ENCODE results near the gene ANK3.

ANK3 gene

DNA sequence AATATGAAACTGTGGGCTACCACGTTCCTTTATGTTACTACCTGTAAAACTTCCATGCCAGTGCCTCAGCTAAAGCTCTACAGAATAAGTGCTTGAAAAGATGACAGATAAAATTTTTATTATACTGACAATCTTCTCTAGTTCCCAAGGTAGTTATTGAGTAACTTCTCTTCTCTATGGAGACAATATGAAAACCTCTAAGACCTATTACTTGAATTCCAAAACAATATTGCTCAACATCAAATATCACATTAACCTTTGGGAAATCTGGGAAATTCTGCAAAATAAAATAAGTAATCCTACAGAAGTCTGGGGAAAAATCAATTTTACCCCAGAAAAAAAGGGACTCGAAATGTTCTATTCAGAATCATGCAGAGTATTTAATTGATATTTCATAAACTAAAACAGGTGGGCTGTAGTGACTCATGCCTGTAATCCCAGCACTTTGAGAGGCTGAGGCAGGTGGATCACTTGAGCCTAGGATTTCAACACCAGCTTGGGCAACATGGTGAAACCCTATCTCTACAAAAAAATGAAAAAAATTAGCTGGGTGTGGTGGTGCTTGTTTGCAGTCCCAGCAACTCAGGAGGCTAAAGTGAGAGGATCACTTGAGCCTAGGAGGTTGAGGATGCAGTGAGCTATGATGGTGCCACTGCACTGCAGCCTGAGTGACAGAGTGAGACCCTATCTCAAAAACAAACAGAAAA lies 23.8 kb upstream of the ANK3 start:
- no peak for DNase-seq

DNA sequence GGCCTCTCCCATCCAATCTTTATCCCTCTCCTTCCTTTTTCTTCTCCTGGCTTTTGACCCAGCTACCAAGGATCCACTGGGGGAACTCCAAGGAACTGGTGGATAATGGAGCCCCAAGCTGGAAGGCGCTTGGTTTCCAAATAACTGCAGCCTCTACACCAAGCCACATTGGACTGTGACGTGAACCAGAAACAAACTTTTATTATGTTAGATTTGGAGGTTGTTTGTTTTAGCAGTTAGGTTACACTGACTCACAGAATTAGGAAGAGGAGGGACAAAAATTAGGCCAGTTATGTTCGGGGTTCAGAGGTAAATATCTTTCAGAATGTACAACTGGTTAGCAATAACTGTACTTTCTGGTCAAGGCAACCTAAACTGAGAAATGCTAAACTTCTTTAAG lies 21.3 kb upstream of the ANK3 start:
- no peak for DNase-seq

GRCh38 chr10:60409202-60409601 lies 19.5 kb upstream of the ANK3 start:
- no peak for DNase-seq

DNA sequence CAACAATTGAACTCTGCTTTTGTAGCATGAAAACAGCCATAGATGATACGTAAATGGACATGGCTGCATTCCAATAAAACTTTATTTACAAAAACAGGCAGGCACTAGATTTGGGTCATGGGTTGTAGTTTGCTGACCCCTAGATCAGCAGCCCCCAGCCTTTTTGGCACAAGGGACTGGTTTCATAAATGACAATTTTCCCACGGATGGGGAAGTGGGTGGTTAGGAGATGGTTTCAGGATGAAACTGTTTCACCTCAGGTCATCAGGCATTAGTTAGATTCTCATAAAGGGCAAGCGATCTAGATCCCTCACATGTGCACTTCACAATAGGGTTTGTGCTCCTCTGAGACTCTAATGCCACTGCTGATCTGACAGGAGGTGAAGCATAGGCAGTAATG lies 16.5 kb upstream of the ANK3 start:
- no peak for DNase-seq

DNA sequence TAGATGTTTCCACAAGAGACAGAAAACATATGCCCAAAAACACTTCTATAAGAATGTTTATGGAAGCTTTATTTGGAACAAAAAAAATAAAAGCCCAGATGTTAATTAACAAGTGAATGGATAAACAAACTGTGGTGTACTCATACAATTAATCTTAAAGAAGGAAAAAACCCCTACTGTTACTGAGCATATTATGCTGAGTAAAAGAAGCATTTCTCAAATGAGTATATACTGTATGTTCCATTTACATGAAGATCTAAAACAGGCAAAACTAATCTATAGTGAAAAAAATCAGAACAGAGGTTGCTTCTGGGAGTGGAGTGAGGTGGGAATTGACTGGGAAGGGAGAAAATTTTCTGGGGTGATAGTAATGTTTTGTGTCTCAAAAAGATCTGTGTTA lies 15.5 kb upstream of the ANK3 start:
- no peak for DNase-seq

DNA sequence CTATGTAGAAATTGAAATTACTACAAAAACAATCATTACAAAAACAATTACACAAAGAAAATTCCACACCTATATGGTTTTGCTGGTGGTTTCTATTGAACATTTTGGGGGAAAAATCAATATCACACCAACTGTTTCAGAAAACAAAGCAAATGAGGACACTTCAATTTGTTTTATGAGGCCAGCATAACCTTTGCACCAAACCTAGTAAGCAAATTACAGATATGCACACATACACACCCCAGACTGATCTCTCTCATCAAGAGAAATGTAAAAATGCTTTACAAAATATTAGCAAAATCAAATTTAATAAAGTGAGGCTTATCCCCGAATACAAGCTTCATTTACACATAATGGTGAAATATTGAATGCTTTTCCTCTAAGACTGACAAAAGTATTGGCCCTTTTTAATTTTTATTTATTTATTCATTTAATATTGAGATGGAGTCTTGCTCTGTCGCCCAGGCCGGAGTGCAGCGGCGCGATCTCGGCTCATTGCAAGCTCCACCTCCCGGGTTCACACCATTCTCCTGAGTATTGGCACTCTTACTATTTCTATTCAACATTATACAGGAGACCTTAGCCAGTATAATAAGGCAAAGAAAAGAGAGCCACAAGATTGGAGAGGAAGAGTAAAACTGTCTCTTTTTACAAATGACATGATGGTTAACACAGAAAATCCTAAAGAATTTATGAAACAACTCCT lies 13.6 kb upstream of the ANK3 start:
- no peak for DNase-seq

DNA sequence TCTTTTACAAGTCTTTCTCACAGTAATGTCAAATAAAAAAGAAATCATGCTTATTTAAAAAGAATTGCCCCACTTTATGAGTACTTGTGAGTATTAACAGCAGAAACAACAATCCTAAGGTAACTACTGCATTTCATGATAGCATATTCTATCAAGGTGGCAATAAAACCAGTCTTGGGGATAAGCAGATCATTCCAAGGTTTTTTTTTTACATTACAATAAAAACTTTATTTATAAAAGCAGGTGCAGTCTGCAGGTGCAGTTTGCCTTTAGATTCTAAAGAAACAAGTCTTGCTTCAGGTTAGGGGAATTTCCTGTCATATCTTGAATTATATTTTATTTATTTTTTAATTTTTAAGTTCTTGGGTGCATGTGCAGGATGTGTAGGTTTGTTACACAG lies 10.7 kb upstream of the ANK3 start:
- DNase-seq, result no peak

GRCh38 chr10:60399328-60399727 lies 9.7 kb upstream of the ANK3 start:
- DNase-seq, result no peak

- DNase-seq, result no peak
Measured at GRCh38 chr10:60397792-60398191, 8.1 kb upstream of the ANK3 start.

- no peak for DNase-seq
Measured at GRCh38 chr10:60396766-60397165, 7.1 kb upstream of the ANK3 start.

DNA sequence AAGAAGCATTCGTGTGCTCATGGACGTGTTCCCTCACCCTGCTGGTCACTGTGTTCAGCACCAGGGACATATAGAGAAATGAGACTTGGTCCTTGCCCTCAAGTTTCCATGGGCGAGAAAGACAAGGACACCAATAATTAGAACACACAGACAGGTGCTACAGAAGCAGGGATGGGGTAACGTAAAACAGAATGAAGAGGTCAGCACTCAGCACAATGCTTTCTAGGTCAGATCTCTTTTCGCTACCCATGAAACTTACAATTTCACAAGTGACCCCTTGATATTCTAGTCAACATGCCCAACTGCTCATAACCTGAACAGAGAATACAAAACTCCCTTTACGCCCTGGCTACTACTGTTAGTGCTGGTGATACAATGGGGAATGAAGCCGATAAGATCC lies 6.0 kb upstream of the ANK3 start:
- no peak for DNase-seq

- no peak for DNase-seq
Measured at GRCh38 chr10:60394446-60394845, 4.8 kb upstream of the ANK3 start.

DNA sequence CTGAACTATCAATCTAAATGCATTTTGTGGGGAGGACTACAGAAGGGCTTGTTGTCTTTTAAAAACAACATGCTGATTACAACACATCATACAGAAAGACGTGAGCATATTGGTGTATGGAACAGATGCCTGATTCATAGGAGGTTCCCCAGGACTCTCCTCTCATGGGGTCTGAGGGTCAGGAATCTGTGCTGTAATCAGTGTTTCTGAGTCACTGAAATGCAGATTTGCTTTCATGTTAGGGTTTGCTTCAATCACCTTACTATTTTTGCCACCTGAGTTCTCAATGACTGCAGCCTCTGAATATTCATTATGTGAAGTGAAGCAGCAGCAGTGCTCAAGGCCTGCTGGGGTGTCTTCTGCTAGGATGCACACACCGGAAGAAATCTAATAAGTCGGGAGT lies 550 bp upstream of the ANK3 start:
- no peak for DNase-seq

- no peak for DNase-seq
Measured at GRCh38 chr10:60388709-60389301, 870 bp downstream of the ANK3 start.

- no peak for DNase-seq
Measured at GRCh38 chr10:60388116-60388625, 1.5 kb downstream of the ANK3 start.

GRCh38 chr10:60387531-60387930 lies 2.1 kb downstream of the ANK3 start:
- no peak for DNase-seq

DNA sequence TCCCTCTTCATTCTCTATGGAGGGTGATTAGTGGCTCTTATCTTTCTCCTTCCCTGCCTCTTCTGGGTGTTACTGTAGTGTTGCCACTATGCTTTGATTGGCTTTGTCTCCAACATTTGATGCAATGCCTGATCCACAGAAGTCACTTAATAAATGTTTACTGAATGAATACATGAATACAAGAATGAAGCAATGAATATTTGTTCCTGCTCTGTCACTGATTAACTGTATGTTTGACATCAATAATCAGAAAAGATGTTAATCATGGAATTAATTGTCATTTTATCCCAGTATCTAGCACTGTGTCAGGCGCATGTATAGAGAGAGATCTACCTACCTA lies 4.3 kb downstream of the ANK3 start:
- no peak for DNase-seq

DNA sequence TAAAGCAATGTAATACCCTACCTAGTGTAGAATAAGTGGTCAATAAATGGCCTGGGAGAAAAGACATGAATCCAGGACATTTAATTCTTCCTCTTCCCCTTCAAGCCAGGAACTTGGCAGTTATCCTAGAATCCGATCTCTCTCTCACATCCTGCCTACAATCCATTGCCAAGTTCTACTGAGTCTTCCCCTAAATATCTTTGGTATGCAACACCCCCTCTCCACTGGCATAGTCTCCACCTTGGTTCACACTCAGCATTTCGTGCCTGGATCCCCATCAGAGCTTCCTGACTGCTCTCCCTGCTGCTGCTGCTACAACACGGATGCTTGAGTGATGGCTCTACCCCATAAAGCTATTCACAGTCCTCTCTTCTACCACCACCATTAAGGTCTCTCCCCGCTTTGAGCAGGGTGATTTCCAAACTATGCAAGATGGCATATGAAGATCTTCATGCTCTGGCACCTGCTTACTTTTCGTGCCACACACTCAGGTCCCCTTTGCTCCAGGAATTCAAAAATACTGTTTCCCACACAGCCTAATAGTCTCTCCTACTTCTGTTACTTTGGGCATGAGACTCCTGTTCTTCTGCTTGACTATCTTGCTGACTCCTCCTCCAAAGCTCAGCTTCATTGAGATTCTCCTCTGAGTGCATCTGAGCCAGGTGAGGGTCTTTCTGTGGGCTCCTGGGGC lies 4.8 kb downstream of the ANK3 start:
- DNase-seq, result no peak

DNA sequence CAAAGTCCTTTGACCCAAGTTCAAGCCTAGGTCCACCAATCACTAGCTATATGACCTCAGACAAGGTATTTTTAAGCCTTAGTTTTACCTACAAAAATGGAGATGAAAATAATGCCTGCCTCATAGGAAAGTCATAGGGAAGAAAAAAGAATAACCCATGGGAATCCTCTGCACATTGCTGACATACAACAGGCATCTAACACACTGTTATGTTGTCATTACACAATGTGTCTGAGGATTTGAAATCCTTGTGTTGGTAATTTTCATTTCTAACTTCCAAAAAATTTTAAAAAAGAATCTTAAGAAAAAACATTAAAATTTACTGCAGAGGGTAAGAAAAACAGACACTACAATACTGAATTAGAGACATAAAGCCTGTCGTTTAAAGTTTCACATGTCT lies 5.7 kb downstream of the ANK3 start:
- no peak for DNase-seq

GRCh38 chr10:60382946-60383681 lies 6.6 kb downstream of the ANK3 start:
- DNase-seq, result no peak

DNA sequence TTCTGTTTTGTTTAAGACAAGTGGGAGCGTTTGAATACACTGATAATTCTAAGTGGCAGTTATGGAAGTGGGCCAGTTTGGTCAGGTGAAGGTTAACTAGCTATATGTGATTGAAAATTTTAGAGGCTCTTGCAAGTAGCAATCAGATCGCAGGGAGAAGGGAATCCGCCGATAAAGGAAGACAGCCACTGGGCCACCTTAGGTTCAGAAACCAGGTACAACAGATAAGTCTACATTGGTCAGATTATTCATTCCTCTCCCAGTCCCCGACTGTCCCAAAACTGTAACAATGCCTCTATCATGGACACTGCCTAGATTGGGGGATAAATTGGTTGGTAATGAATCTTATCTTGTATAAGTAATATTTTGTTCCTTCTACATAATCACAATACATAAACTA lies 8.9 kb downstream of the ANK3 start:
- no peak for DNase-seq

DNA sequence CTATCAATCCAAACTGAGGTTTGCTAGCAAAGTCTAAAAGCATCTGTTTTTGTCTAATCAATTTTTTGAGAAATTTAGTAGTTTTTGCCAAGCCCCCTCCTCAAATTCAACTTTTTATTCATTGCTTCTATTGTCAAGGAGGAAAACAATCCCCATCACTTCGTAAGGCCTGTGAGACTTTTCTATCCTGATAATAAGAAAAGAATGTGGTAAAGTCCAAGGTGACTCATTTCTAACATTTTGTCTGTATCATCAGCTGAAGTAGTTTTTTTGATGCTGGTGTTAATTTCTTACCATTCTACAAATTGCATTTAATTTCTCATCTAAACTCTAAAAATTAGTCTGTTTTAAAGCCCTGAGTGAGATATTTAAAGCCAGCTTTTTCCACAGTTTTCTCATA lies 11.7 kb downstream of the ANK3 start:
- DNase-seq, result no peak

DNA sequence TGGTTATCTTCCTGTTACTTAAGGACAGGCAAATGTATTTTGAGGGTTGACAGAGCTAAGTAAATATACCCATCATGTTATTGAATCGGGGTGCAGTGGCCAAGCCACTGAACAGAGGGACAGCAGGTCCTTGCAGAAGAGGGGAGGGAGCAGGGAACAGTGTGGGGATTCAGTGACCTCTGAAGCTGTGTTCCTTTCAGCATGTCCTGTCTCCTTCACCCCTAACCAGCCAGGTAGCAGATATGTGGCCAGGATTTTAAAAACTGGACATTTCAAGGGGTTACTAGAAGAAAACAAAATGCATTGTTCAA lies 12.7 kb downstream of the ANK3 start:
- DNase-seq, result no peak
